Upper lobe of left lung (tissue), 6 donors: ENCODE measurements around the gene EPHB3. TPM values are rescaled to one million over a fixed set of nuclear protein-coding genes. Genes with fewer than 3 reads are reported as not detected.

Experiments used
- ATAC-seq, 2 donors: fragments of 200-7000 bp; cut with Tn5 transposase; one replicate each; pipeline ENCODE4 v1.9.1; 2022; ENCODE audit warnings: mild to moderate bottlenecking in 2 of 2, moderate library complexity in 2 of 2; ENCODE audit not compliant: low FRiP score in 2 of 2
- DNase-seq, 2 donors: peaks; one replicate each; pipeline ENCODE4 v3.0.0-alpha.2; 2019 to 2020
- H3K27ac ChIP-seq, 4 donors: fragments of 200-600 bp; sonication (generic); one replicate each; pipeline ENCODE4 v1.5.1; 2016 to 2019
- H3K27me3 ChIP-seq, 4 donors: fragments of 200-600 bp; sonication (generic); one replicate each; pipeline ENCODE4 v1.5.1; 2017 to 2019
- H3K36me3 ChIP-seq, 4 donors: fragments of 200-600 bp; sonication (generic); one replicate each; pipeline ENCODE4 v1.5.1; 2016 to 2019
- H3K4me1 ChIP-seq, 4 donors: fragments of 200-600 bp; sonication (generic); one replicate each; pipeline ENCODE4 v1.5.1; 2018 to 2019
- H3K4me3 ChIP-seq, 4 donors: fragments of 200-600 bp; sonication (generic); one replicate each; pipeline ENCODE4 v1.5.1; 2017 to 2019; ENCODE audit warnings: mild to moderate bottlenecking in 2 of 4, moderate library complexity in 1 of 4
- H3K9me3 ChIP-seq, 4 donors: fragments of 200-600 bp; sonication (generic); one replicate each; pipeline ENCODE4 v1.5.1; 2018 to 2019
- EP300 ChIP-seq, 4 donors: sonication (generic); formaldehyde crosslinking; IDR thresholded peaks; one replicate each; pipeline ENCODE4 v1.5.1; 2017; ENCODE audit warnings: antibody characterized with exemption in 4 of 4, control low read depth in 2 of 4
- POLR2A ChIP-seq, 4 donors: fragments of 450-650 bp; IDR thresholded peaks; one replicate each; pipeline ENCODE4 v1.5.1; 2016 to 2017; ENCODE audit warnings: antibody characterized with exemption in 4 of 4, mild to moderate bottlenecking in 2 of 4
- POLR2AphosphoS5 ChIP-seq, 2 donors: sonication (generic); formaldehyde crosslinking; IDR thresholded peaks; one replicate each; pipeline ENCODE4 v1.5.1; 2017; ENCODE audit warnings: antibody characterized with exemption in 2 of 2
- WGBS, 2 donors: methylation state at CpG; one replicate each; pipeline ENCODE4 v1.1.5; 2017 to 2018; 5-methylcytosine and 5-hydroxymethylcytosine counted together
- total RNA-seq, 6 donors: library from RNA; depleted of rRNA in 4 of 6; stranded (reverse); fragments of >200 nt in 4 of 6; gene quantifications; one replicate each; pipeline versions ENCODE4 v1.1.0 to v1.2.1, GENCODE V29; 2016 to 2021
- TF ChIP-seq, protein P1 (sequence below), 6 experiments: fragments of 450-650 bp in 4 of 6; fragments of 200-600 bp in 2 of 6; sonication (generic) in 2 of 6; IDR thresholded peaks; one replicate each; pipeline ENCODE4 v1.5.1; 2016 to 2019; ENCODE audit warnings: antibody characterized with exemption in 6 of 6
- donor health status: DM: no; HTN: no; CAD: no; lungs with moderate emphysema.
- donor health status: DM: no; HTN: yes; CAD: no; lungs with severe emphysema.

The EPHB3 gene
- total RNA-seq, 6 donors from 2014 or later, result 3.1 to 10.0 (median 7.2) TPM

DNA sequence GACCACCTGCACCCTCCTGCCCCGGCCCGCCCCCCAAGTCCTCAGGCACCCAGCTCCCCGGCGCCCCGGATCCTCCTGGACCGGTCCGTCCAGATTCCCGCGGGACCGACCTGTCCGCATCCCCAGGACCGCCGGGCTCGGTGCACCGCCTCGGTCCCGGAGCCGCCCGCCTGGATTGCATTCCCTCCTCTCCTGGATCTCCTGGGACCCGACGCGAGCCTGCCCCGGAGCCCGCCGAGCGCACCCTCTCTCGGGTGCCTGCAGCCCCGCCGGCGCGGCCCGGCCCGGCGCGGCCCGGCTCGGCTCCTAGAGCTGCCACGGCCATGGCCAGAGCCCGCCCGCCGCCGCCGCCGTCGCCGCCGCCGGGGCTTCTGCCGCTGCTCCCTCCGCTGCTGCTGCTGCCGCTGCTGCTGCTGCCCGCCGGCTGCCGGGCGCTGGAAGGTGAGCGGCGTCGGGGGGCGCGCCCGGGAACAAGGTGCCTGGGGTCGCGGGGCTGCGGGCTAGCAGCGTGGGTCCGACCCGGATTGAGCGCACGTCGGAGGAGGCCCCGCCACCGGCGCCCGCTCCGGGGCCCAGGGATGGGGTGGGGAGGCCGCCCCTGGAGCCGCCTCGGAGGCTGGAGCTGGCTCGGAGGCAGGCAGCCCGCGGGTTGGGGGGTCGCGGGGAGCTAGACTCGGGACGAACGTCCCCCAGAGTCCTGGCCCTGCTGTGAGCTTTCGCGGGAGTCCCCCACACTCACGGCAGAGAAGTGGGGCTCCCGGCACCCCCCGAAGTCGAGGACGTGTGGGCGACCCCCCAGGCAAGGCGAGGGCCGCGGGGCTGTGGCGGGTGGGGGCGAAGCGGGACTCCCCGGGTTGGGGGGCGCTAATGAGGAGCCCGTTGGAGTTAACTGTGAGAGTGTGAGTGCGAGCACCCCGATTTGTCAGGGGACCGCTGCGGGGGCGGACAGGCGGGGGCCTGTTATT, 610 bp downstream of the EPHB3 start:
- Histone ChIP-seq H3K27me3 (no peaks in the 10 kb centered on the region), H3K36me3 (no peaks in the 10 kb centered on the region), H3K4me3 (peak overlapping the region; percentile 57 to 85 (median 72)), H3K27ac (peak overlapping the region; percentile 55 to 86 (median 74)), H3K9me3 (no peaks in the 10 kb centered on the region), H3K4me1 (peaks cover 34 to 60% (median 46%) of the 10 kb centered on the region in 4 donors)
- TF ChIP-seq EP300 (IDR thresholded peaks at IDR 0.05) (no peak), POLR2AphosphoS5 (IDR thresholded peaks at IDR 0.05) (no peak), POLR2A (IDR thresholded peaks at IDR 0.05) (peak in 1 of 4 donors; percentile 22)
- TF ChIP-seq, protein P1, sequence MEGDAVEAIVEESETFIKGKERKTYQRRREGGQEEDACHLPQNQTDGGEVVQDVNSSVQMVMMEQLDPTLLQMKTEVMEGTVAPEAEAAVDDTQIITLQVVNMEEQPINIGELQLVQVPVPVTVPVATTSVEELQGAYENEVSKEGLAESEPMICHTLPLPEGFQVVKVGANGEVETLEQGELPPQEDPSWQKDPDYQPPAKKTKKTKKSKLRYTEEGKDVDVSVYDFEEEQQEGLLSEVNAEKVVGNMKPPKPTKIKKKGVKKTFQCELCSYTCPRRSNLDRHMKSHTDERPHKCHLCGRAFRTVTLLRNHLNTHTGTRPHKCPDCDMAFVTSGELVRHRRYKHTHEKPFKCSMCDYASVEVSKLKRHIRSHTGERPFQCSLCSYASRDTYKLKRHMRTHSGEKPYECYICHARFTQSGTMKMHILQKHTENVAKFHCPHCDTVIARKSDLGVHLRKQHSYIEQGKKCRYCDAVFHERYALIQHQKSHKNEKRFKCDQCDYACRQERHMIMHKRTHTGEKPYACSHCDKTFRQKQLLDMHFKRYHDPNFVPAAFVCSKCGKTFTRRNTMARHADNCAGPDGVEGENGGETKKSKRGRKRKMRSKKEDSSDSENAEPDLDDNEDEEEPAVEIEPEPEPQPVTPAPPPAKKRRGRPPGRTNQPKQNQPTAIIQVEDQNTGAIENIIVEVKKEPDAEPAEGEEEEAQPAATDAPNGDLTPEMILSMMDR (IDR thresholded peaks at IDR 0.05), result no peak
- 4 to 19% methylated on average over 5 to 27 of the region's 109 CpGs for WGBS, 2 donors
- ATAC-seq, result peak in 1 of 2 donors; percentile 35
- DNase-seq, result peak in 1 of 2 donors; percentile 91

DNA sequence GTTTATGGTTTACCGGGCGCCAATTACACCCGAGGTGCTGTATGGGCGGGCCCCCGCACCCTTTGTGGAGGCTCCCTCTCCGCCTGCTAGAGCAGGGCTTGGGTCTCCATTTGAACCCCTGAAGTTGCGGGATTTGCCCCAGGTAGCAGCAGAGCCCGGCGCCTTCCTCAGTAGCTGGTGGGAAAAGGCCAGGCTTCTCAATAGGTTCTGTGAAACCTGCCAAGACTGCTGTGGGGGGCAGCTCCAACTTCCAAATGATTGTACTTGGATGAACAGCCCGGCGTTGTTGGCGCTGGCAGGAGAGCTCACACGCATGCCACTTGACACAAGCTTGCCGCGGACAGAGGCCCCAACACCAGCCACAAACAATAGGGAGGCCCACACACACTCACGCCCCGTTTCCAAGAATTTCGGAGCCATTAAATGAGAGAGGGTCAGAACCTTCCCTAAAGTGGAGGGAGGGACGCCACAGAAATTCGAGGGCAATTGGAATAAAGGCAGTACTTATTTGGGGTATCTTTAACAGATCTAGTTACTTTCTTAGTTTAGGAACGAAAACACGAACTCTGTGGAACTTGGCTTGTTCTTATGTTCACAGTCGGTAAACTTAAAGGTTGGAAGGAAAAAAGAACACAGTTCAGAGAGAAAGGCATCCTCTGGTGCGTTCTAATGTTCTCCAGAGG, 1.4 kb downstream of the EPHB3 start:
- H3K27ac ChIP-seq, result peak overlapping the region; percentile 44 to 86 (median 74)
- ATAC-seq (no peak), DNase-seq (peak in 1 of 2 donors; percentile 55)
- 46 to 57% methylated on average over 18 to 24 of the region's 24 CpGs for WGBS, 2 donors
- H3K9me3 ChIP-seq, result no peaks in the 10 kb centered on the region
- H3K4me3 ChIP-seq, result peak overlapping the region; percentile 33 to 85 (median 72)
- TF ChIP-seq, protein P1 (IDR thresholded peaks at IDR 0.05), result no peak
- no peak for TF ChIP-seq POLR2AphosphoS5 (IDR thresholded peaks at IDR 0.05)
- no peak for TF ChIP-seq POLR2A (IDR thresholded peaks at IDR 0.05)
- TF ChIP-seq EP300 (IDR thresholded peaks at IDR 0.05), result no peak
- H3K4me1 ChIP-seq, result peaks cover 39 to 68% (median 55%) of the 10 kb centered on the region in 4 donors
- no peaks in the 10 kb centered on the region for H3K36me3 ChIP-seq
- no peaks in the 10 kb centered on the region for H3K27me3 ChIP-seq

DNA sequence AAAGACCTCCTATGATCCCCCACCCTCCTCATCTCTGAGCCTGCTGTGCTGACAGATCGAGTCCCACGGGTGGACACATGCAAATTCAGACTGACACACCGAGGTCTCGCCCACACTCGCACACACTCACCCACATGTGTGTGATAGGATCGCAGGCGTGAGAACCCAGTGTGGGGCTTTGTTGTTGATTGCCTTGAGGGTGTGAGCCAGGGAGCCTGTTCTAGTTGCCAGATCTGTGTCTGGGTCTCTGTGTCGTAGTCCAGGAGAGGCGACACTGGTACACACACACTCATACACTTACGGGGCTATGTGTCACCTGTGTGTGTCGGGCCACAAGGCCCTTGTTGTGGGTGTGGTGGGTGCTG, 2.0 kb downstream of the EPHB3 start:
- DNase-seq, result peak in 1 of 2 donors; percentile 22
- ATAC-seq, result no peak
- no peaks in the 10 kb centered on the region for H3K36me3 ChIP-seq
- peak overlapping the region; percentile 44 to 86 (median 74) for H3K27ac ChIP-seq
- H3K9me3 ChIP-seq, result no peaks in the 10 kb centered on the region
- H3K27me3 ChIP-seq, result no peaks in the 10 kb centered on the region
- TF ChIP-seq POLR2A (IDR thresholded peaks at IDR 0.05), result no peak
- TF ChIP-seq, protein P1 (IDR thresholded peaks at IDR 0.05), result no peak
- no peak for TF ChIP-seq EP300 (IDR thresholded peaks at IDR 0.05)
- no peak for TF ChIP-seq POLR2AphosphoS5 (IDR thresholded peaks at IDR 0.05)
- peaks cover 44 to 73% (median 60%) of the 10 kb centered on the region in 4 donors for H3K4me1 ChIP-seq
- WGBS, 2 donors, result 62 to 66% methylated on average over 5 to 11 of the region's 11 CpGs
- H3K4me3 ChIP-seq, result peak overlapping the region in 2 of 4 donors; percentile 78 to 85

DNA sequence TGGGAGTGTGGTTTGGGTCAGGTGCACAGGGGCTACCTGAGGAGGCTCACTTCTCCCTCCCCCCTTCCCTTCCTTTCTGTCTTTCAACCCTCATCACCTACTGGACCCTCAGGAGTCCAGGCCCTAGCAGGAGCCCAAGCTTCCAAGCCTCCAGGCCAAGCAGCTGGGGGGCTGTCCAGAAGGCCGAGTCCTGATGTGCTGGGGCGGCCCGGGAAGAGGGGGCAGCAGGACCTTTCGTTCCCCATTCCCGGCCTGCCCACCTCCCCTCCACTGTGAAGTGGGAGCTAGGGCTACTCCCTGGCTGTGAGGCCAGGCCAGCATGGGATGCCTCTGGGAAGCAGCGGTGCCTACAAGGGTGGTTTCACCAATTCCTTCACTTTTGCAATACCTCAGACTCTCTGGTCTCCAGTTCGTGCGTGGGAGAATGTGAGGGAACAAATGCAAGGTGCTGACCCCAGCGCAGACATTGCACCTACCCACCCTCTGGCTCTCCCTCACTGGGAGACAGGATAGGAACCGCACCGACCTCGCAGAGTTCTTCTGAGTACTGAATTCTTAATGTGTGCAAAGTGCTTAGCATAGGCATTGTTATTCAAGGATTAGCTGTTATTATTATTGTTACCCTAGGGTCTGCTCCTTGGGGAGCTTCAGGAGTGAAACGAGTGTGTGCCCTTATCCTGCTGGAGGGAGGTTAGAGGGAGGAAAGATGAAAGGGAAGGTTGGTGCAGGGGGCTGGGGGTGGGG, 2.5 kb downstream of the EPHB3 start:
- Histone ChIP-seq H3K27ac (peak overlapping the region; percentile 44 to 86 (median 74)), H3K4me1 (peaks cover 44 to 79% (median 63%) of the 10 kb centered on the region in 4 donors), H3K9me3 (no peaks in the 10 kb centered on the region), H3K4me3 (peak overlapping the region in 2 of 4 donors; percentile 78 to 85), H3K27me3 (no peaks in the 10 kb centered on the region), H3K36me3 (no peaks in the 10 kb centered on the region)
- ATAC-seq (no peak), DNase-seq (peak; percentile 18 to 46)
- TF ChIP-seq, protein P1 (IDR thresholded peaks at IDR 0.05), result no peak
- TF ChIP-seq POLR2A (IDR thresholded peaks at IDR 0.05) (no peak), EP300 (IDR thresholded peaks at IDR 0.05) (no peak), POLR2AphosphoS5 (IDR thresholded peaks at IDR 0.05) (no peak)
- WGBS, 2 donors, result 64 to 81% methylated on average over 12 to 13 of the region's 13 CpGs
